Measurements from ENCODE around the gene GTF2F2. TPM values are rescaled to one million over a fixed set of nuclear protein-coding genes. Genes with fewer than 3 reads are reported as not detected.

The GTF2F2 gene
- total and polyA plus RNA-seq, 8 donors, result 8.7 to 30.7 (median 16.2) TPM

DNA sequence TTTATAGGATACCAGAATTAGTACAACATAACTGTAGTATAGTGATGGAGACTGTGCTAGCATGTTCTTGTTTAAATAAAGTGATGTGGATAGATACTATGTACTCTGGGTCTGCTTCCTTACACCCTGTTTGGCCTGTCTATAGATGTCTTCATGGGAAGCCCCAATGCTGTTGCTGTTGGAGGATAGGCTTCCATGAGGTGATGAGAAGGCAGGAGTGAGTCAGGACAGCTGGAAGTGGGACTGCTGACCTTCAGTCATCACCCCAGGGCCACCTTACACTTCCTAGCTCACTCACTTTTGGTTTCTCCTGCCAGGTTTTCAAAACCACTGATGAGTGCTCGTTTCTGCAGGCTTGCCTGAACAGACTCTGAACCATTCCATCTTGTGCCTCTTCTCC is 76.3 kb downstream of the GTF2F2 start:
- Histone ChIP-seq H3K4me1 (peaks cover 0 to 17% (median 0%) of the 10 kb centered on the region in 4 donors), H3K4me3 (no peak overlapping the region), H3K9me3 (no peaks in the 10 kb centered on the region), H3K36me3 (peaks cover 0 to 6% (median under 1%) of the 10 kb centered on the region in 4 donors), H3K27ac (no peak overlapping the region), H3K27me3 (no peaks in the 10 kb centered on the region)
- intact Hi-C loops (cut with DNase I; ENCODE audit: low total_unique reads), result no loop called here
- 64 to 86% (median 78%) methylated on average over 1 of the region's 1 CpG for WGBS, 5 donors
- no peak for TF ChIP-seq EP300 (IDR thresholded peaks at IDR 0.05)
- no peak for DNase-seq

DNA sequence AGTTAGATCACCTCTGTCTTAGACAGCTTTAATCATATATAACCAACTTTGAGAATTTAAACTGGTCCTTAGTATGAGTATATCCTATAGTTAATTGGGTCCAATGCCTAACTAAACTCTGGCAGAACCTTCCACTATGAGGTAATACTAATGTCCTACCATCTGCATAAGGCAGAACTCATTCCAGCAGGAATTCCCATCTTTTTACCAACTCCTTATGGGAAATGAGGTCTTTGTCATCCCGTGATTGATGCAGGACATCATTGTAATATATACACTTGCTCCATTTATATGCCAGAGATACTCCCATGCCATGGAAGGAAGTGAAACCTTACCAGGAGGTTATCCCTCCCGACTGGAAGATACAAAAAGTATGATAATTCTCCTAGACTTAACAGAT is 77.7 kb downstream of the GTF2F2 start:
- Histone ChIP-seq H3K27me3 (no peaks in the 10 kb centered on the region), H3K27ac (no peak overlapping the region), H3K4me1 (peaks cover 0 to 17% (median 0%) of the 10 kb centered on the region in 4 donors), H3K36me3 (peaks cover 0 to 6% (median 6%) of the 10 kb centered on the region in 4 donors), H3K9me3 (no peaks in the 10 kb centered on the region), H3K4me3 (no peak overlapping the region)
- no peak for DNase-seq
- intact Hi-C loops (cut with DNase I; ENCODE audit: low total_unique reads), result no loop called here
- 90 to 96% (median 92%) methylated on average over 2 of the region's 2 CpGs for WGBS, 5 donors
- TF ChIP-seq, protein P1, sequence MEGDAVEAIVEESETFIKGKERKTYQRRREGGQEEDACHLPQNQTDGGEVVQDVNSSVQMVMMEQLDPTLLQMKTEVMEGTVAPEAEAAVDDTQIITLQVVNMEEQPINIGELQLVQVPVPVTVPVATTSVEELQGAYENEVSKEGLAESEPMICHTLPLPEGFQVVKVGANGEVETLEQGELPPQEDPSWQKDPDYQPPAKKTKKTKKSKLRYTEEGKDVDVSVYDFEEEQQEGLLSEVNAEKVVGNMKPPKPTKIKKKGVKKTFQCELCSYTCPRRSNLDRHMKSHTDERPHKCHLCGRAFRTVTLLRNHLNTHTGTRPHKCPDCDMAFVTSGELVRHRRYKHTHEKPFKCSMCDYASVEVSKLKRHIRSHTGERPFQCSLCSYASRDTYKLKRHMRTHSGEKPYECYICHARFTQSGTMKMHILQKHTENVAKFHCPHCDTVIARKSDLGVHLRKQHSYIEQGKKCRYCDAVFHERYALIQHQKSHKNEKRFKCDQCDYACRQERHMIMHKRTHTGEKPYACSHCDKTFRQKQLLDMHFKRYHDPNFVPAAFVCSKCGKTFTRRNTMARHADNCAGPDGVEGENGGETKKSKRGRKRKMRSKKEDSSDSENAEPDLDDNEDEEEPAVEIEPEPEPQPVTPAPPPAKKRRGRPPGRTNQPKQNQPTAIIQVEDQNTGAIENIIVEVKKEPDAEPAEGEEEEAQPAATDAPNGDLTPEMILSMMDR (IDR thresholded peaks at IDR 0.05), result no peak
- TF ChIP-seq POLR2A (IDR thresholded peaks at IDR 0.05), result no peak
- TF ChIP-seq POLR2AphosphoS5 (IDR thresholded peaks at IDR 0.05), result no peak
- TF ChIP-seq EP300 (IDR thresholded peaks at IDR 0.05), result no peak

DNA sequence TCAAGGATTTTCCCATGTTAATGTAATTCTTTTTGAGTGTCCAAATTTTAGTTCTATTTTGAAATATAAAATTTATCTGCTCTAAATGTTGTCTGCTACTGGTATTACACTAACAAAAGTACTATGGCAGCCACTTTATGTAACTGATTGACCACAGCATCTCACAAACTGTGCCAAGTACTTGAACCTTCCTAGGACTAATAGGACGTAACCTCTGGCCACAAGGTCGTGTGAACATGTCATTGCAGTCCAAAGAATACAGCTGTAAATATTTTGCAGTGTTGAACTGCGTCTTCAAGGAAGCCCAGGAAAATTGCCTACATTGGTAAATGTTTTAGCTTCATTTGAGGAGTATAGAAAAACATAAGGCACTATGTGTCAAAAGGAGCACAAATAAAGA is 78.6 kb downstream of the GTF2F2 start:
- no peak for DNase-seq
- Histone ChIP-seq H3K27ac (no peak overlapping the region), H3K36me3 (peaks cover 0 to 6% (median 6%) of the 10 kb centered on the region in 4 donors), H3K4me3 (no peak overlapping the region), H3K9me3 (no peaks in the 10 kb centered on the region), H3K4me1 (peaks cover 0 to 17% (median 0%) of the 10 kb centered on the region in 4 donors), H3K27me3 (no peaks in the 10 kb centered on the region)
- no peak for TF ChIP-seq POLR2A (IDR thresholded peaks at IDR 0.05)
- TF ChIP-seq, protein P1 (IDR thresholded peaks at IDR 0.05), result no peak
- no peak for TF ChIP-seq POLR2AphosphoS5 (IDR thresholded peaks at IDR 0.05)
- TF ChIP-seq EP300 (IDR thresholded peaks at IDR 0.05), result no peak
- intact Hi-C loops (cut with DNase I; ENCODE audit: low total_unique reads), result no loop called here
- WGBS, 5 donors, result 75 to 84% (median 80%) methylated on average over 3 of the region's 3 CpGs

DNA sequence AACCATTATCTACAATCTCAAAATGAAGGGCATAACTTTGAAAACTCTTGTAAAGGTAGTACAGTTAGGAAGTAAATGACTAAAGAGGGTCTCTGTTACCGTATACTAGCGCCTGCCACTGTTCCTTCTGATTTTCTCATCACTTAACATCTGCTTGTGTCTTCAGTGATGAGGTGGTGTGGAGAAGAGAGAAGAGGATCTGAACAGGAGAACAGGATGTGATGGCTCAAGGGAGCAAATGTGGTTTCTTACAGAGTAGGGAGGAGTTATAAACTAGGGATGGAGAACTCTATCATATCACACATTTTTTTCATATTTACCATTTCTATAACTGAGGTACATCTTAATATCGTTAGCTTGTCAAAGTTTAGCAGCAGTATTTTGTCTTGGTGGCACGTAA is 79.4 kb downstream of the GTF2F2 start:
- 91 to 98% (median 94%) methylated on average over 4 of the region's 4 CpGs for WGBS, 5 donors
- Histone ChIP-seq H3K27me3 (no peaks in the 10 kb centered on the region), H3K36me3 (peaks cover 0 to 6% (median 3%) of the 10 kb centered on the region in 4 donors), H3K4me3 (no peak overlapping the region), H3K4me1 (peaks cover 0 to 17% (median 0%) of the 10 kb centered on the region in 4 donors), H3K27ac (no peak overlapping the region), H3K9me3 (no peaks in the 10 kb centered on the region)
- TF ChIP-seq, protein P1 (IDR thresholded peaks at IDR 0.05), result no peak
- no peak for TF ChIP-seq POLR2AphosphoS5 (IDR thresholded peaks at IDR 0.05)
- TF ChIP-seq POLR2A (IDR thresholded peaks at IDR 0.05), result no peak
- TF ChIP-seq EP300 (IDR thresholded peaks at IDR 0.05), result no peak
- intact Hi-C loops (cut with DNase I; ENCODE audit: low total_unique reads), result no loop called here
- DNase-seq, result no peak

DNA sequence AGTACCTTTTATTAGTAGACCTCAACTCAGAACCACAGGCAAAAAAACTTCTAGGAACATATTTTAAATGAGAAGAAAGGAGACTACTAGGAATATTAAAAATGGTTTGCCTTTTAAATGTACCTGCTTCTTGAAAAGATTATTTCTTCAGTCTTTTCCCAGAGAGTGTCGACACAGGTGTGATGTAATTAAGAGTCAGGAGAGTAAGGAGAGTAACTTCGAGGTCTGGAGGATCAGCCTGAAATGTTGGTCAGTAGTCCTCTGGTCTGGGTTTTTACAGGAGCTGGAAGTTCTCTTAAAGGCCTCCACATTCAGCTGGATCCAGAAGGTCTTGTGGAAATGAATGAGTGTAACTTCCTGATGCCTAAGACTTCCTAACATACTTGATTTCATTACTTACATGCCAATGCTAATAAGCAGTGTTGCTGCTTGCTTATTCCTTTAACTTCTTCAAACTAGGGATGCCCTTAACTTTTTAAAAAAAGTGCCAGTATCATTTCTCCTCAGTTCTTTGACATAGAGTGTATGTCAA is 80.5 kb downstream of the GTF2F2 start, which contains the start of gene KCTD4:
Gene KCTD4 (minus strand): TSS at position 345 of the 532 bp plus-strand sequence. CDS start 6,478 bp downstream, outside the sequence.
- peaks cover 0 to 6% (median 3%) of the 10 kb centered on the region in 4 donors for H3K36me3 ChIP-seq
- TF ChIP-seq, protein P1 (IDR thresholded peaks at IDR 0.05), result no peak
- H3K4me3 ChIP-seq, result no peak within 1 kb of the TSS
- 74 to 93% (median 85%) methylated on average over 2 of the region's 2 CpGs for WGBS, 5 donors
- peaks cover 0 to 14% (median 0%) of the 10 kb centered on the region in 4 donors for H3K4me1 ChIP-seq
- H3K27ac ChIP-seq, result no peak within 1 kb of the TSS
- DNase-seq, result no peak
- intact Hi-C loops (cut with DNase I; ENCODE audit: low total_unique reads), result no loop called here
- H3K27me3 ChIP-seq, result no peaks in the 10 kb centered on the region
- H3K9me3 ChIP-seq, result no peaks in the 10 kb centered on the region

All from stomach (tissue), 9 donors.